Adipocyte (in vitro differentiated cells): ENCODE results near the gene FBXO34.

Experiments used
- DNase-seq: peaks from one replicate; pipeline ENCODE4 v3.0.0-alpha.2; 2015; ENCODE audit warnings: low read depth
- H3K27me3 ChIP-seq: replicated peaks from 2 replicates; pipeline ENCODE4 v1.7.0; 2013; ENCODE audit warnings: mild to moderate bottlenecking, low read length, moderate library complexity; ENCODE audit not compliant: control insufficient read depth, insufficient read depth
- H3K36me3 ChIP-seq: 2 replicates; pipeline ENCODE4 v1.7.0; 2013; ENCODE audit warnings: low read length, mild to moderate bottlenecking, moderate library complexity; ENCODE audit not compliant: control insufficient read depth, insufficient read depth, severe bottlenecking
- H3K4me1 ChIP-seq: 2 replicates; pipeline ENCODE4 v1.7.0; 2013; ENCODE audit warnings: mild to moderate bottlenecking, low read length, moderate library complexity; ENCODE audit not compliant: control insufficient read depth, insufficient read depth
- H3K4me3 ChIP-seq: 2 replicates; pipeline ENCODE4 v1.7.0; 2013; ENCODE audit warnings: mild to moderate bottlenecking, low read length, moderate library complexity
- H3K9ac ChIP-seq: 2 replicates; pipeline ENCODE4 v1.7.0; 2013; ENCODE audit warnings: mild to moderate bottlenecking, low read length, moderate library complexity
- H3K9me3 ChIP-seq: 2 replicates; pipeline ENCODE4 v1.7.0; 2013; ENCODE audit warnings: mild to moderate bottlenecking, low read length, moderate library complexity; ENCODE audit not compliant: control insufficient read depth

The FBXO34 gene

DNA sequence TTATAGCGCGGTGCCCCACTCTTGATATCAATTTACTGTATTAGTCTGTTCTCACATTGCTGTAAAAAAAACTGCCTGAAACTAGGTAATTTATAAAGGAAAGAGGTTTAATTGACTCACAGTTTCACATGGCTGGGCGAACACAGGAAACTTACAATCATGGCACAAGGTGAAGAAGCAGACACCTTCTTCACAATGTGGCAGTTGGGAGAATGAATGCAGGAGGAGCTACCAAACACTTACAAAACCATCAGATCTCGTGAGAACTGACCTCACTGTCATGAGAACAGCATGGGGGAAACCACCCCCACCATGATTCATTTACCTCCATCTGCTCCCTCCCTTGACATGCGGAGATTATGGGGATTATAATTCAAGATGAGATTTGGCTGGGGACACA, 42.3 kb downstream of the FBXO34 start:
- Histone ChIP-seq H3K4me1 (peaks cover 8% of the 10 kb centered on the region), H3K4me3 (no peak overlapping the region), H3K9me3 (peaks cover 13% of the 10 kb centered on the region), H3K36me3 (peaks cover 11% of the 10 kb centered on the region), H3K27me3 (no peaks in the 10 kb centered on the region), H3K9ac (no peak overlapping the region)
- no peak for DNase-seq

DNA sequence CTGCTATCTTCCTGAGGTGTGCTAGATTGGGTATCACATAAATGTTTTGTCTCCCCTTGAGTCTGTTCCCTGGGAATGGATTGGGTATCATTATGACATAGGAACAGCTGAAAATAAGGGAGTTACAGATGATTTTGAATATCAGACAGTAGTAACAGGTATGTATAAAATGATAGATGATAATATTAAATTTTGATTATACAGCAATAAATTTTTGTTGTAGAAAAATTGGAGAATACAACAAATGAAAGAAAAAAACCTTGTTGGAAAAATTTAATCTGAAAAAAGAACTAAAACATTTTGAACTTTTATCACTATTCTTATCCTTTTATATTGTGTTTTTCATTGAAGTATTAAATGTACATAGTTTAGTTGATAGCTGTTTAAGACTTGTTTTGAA, 43.2 kb downstream of the FBXO34 start:
- Histone ChIP-seq H3K9ac (no peak overlapping the region), H3K9me3 (peaks cover 13% of the 10 kb centered on the region), H3K27me3 (no peaks in the 10 kb centered on the region), H3K36me3 (peaks cover 11% of the 10 kb centered on the region), H3K4me3 (no peak overlapping the region), H3K4me1 (peaks cover 8% of the 10 kb centered on the region)
- no peak for DNase-seq

DNA sequence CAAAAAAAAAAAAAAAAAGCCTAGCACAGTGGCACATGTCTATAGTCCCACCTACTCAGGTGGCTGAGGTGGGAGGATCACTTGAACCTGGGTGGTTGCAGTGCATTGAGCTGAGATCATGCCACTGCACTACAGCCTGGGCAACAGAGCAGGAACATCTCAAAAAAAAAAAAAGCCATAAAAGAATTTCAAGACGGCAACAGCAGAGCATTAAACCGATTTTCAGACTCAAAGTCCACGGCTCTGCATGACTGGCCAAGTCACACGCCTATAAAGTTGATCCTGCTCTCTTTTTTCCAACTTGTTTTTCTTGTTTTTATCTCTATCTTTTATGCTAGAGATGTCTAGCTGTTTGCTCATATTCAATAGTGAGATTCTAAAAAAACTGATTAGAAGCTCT, 45.3 kb downstream of the FBXO34 start:
- H3K4me1 ChIP-seq, result no peaks in the 10 kb centered on the region
- no peaks in the 10 kb centered on the region for H3K27me3 ChIP-seq
- no peak for DNase-seq
- H3K4me3 ChIP-seq, result no peak overlapping the region
- no peak overlapping the region for H3K9ac ChIP-seq
- H3K9me3 ChIP-seq, result peaks cover 13% of the 10 kb centered on the region
- peaks cover 11% of the 10 kb centered on the region for H3K36me3 ChIP-seq

DNA sequence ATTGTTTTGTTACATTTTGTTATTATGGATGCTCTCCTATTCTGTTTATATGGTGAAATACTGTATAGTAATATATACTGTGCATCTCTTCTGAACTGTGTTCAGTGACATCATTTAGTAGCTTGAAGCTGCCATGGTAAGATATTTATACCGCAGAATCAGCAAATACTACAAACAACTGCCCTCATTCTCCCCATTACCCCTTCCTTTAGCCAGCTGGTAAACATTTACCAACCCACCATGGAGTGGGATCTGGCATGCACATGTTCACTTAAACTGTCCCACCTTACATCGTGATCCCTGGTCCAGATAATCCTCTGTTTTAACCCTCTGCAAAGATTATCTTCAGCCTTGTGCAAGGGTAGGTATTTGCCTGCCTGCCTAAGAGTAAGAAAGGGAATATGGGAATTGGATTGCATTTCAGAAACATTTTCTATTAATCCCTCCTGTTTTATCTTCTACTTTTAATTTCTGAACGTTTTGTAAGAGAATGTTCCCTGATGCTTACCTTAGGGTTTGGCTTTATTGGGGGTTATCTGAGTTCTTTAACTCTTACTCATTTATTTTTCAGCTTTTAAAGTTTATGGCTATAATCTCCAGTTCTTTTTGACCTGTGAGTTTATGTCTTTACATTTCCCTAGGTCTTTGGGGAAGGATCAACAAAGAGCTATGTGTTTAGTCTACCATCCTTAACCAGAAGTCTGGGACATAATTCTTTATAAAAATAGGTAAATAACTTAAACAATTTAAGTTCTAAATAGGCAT, 46.5 kb downstream of the FBXO34 start:
- Histone ChIP-seq H3K27me3 (no peaks in the 10 kb centered on the region), H3K36me3 (peaks cover 11% of the 10 kb centered on the region), H3K9ac (no peak overlapping the region), H3K4me1 (no peaks in the 10 kb centered on the region), H3K4me3 (no peak overlapping the region), H3K9me3 (peaks cover 7% of the 10 kb centered on the region)
- no peak for DNase-seq

DNA sequence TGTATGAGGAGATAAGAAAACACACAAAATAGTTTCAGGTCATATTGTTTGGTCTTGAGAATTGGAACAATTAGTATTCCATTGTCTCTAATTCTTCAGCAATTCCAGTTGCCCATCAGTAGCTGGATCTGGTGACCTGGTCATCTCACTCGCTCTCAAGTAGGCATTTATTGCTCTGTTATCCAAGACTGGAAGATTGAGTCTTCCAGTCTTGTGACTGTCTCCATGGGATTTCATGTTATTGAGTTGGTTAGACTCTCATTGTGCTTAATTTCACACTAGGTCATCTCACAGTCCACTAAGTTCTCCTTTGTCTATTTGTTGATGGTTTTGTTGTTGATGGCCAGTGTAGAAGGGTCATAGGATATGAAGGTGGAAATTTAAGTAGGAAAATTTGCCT, 47.5 kb downstream of the FBXO34 start:
- no peaks in the 10 kb centered on the region for H3K4me1 ChIP-seq

DNA sequence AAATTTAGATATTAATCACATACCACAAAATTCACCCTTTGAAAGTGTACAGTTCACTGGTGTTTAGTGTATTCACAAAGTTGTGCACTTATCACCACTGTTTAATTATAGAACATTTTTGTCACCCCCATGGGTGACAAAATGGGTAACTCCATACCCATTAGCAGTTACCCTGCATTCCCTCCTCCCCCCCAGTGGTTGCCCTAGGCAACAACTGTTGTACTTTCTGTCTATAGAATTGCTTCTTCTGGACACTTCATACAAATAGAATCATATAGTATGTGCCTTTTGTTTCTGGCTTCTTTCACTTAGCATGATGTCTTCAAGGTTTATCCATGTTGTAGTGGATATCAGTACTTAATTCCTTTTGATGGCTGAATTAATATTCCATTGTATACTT, 52.7 kb downstream of the FBXO34 start:
- H3K9me3 ChIP-seq, result no peaks in the 10 kb centered on the region
- no peak overlapping the region for H3K9ac ChIP-seq
- no peaks in the 10 kb centered on the region for H3K27me3 ChIP-seq
- no peak overlapping the region for H3K4me3 ChIP-seq
- no peaks in the 10 kb centered on the region for H3K4me1 ChIP-seq
- DNase-seq, result no peak
- no peaks in the 10 kb centered on the region for H3K36me3 ChIP-seq

More for the DNA sequence above, 47.5 kb downstream of the FBXO34 start:
- DNase-seq, result no peak
- H3K4me3 ChIP-seq, result no peak overlapping the region
- no peaks in the 10 kb centered on the region for H3K9me3 ChIP-seq
- peaks cover 11% of the 10 kb centered on the region for H3K36me3 ChIP-seq
- H3K27me3 ChIP-seq, result no peaks in the 10 kb centered on the region
- H3K9ac ChIP-seq, result no peak overlapping the region

DNA sequence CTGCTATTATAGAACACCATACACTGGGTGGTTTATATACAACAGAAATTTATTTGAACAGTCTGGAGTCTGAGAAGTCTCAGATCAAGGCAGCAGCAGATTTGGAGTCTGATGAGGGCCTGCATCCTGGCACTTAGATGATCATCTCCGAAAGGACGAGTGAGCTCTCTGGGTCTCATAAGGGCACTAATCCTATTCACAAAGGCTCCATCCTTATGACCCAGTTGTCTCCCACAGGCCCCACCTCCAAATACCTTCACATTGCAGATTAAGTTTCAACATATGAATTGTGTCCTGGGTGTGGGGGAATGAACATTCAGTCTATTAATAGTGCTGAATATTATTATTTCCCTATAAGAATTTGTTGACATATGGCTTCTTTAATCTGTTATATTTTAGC, 53.6 kb downstream of the FBXO34 start:
- no peaks in the 10 kb centered on the region for H3K9me3 ChIP-seq
- H3K4me1 ChIP-seq, result no peaks in the 10 kb centered on the region
- no peaks in the 10 kb centered on the region for H3K27me3 ChIP-seq
- no peak overlapping the region for H3K4me3 ChIP-seq
- no peak for DNase-seq
- H3K9ac ChIP-seq, result no peak overlapping the region
- no peaks in the 10 kb centered on the region for H3K36me3 ChIP-seq

DNA sequence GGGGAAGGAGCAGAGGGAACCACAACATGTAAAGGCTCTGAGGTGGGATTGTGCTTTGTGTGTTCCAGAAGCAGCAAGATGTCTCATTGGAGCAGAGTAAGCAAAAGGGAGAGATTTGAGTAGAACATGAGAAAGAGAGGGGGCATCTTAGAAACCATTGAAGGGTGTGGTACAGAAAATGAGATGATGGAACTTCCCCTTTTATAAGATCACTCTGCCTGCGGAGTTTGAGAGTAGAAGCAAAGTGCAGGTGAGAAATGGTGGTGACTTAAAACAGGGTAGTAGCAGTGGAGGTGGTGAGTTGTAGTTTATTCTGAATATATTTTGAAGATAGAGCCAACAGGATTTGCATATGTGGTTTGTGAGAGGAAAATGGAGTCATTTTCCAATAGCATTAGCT, 56.0 kb downstream of the FBXO34 start:
- H3K9me3 ChIP-seq, result no peaks in the 10 kb centered on the region
- H3K27me3 ChIP-seq, result no peaks in the 10 kb centered on the region
- H3K4me3 ChIP-seq, result no peak overlapping the region
- no peaks in the 10 kb centered on the region for H3K36me3 ChIP-seq
- H3K4me1 ChIP-seq, result no peaks in the 10 kb centered on the region
- no peak for DNase-seq
- H3K9ac ChIP-seq, result no peak overlapping the region

DNA sequence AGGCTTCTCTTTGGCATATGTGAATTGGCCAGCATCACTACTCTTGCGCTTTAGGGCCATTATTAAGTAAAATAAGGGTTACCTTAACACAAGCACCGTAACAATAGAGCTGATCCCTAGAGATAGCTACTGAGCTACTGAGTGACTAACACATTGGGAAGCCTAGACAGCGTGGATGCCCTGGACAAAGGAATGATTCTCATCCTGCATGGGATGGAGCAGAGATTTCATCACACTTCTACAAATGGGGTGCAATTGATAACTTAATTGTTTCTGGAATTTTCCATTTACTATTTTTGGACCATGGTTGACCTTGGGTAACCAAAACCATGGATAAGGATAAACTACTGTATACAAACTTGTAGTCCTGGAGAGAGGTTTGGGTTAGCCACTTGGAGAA, 57.1 kb downstream of the FBXO34 start:
- Histone ChIP-seq H3K9me3 (no peaks in the 10 kb centered on the region), H3K27me3 (no peaks in the 10 kb centered on the region), H3K4me3 (no peak overlapping the region), H3K4me1 (no peaks in the 10 kb centered on the region), H3K36me3 (no peaks in the 10 kb centered on the region), H3K9ac (no peak overlapping the region)
- DNase-seq, result no peak

DNA sequence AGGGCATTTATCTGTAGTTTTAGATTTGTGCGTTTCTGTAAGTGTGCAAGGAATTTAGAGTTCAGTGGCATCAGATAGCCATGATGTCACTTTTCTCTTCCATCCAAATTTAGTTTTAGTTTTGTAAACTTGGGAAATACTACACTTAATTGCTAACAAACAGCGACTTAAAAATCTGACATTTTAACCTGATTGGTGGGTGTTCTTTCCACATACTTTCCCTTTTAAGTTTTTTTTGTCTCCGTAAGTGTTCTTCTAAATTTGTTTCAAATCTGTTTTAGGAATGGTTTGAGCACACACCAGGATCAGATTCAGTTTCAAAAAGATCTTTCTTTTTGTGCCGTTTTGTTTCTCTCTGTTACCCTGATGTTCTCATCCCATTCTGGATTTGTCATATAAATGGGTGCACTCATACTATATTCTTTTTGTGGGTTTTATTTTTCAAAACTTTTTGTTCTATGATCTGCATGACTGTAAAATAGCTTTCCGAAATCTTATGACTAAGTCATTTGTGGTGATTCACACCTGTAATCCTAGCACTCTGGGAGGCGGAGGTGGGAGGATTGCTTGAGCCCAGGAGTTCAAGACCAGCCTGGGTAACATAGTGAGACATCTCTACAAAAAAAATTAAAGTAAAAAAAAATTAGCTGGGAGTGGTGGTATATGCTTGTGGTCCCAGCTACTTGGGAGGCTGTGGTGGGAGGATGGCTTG, 58.9 kb downstream of the FBXO34 start:
- peak overlapping the region; percentile 70 for H3K4me3 ChIP-seq
- no peaks in the 10 kb centered on the region for H3K4me1 ChIP-seq
- peak overlapping the region; percentile 42 for H3K9ac ChIP-seq
- H3K27me3 ChIP-seq, result no peaks in the 10 kb centered on the region
- DNase-seq, result peak; percentile 34
- no peaks in the 10 kb centered on the region for H3K36me3 ChIP-seq
- H3K9me3 ChIP-seq, result no peaks in the 10 kb centered on the region

DNA sequence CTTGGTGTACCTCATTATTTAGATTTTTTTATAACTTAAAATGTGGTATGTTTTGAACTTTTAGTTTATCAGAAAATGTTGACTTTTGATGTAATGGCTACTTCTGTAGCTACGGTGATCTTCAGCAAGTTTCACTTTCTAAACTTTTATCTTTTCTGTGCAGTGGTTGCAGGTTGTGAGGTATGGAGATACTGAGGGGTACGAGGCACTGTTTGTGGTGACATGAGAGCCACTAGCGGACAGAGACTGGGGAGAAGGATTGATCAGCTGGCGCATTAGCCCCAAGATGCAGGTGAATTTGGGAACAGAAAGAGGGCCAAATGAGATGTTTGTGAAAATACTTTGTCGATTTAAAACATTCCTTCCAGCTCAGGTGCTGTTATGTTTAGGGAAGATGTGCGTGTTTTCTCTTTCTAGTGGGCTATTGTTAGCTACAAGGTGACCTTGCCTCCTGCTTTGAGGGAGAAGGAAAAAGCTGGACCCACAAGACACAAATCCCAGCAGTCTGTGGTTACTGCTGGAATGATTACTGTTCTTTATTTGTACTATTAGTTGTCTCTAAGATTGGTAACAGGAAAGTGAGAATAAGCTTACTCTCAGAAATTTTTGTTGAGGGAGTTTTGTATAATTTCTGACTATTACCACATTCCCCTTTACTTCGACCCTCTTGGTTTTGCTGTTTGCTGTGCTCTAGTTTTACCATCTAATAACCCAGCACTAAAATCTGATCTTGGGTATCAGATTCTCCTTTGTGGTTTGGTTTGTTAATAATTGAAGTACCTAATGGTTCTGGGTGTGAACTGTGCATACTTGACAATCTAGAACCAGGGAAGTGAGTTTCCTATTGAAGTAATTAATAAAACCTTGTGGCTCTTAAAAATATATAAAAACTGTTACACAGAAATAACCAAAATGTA, 61.7 kb downstream of the FBXO34 start:
- no peaks in the 10 kb centered on the region for H3K36me3 ChIP-seq
- no peak overlapping the region for H3K4me3 ChIP-seq
- H3K27me3 ChIP-seq, result no peaks in the 10 kb centered on the region
- H3K4me1 ChIP-seq, result no peaks in the 10 kb centered on the region
- DNase-seq, result no peak
- H3K9ac ChIP-seq, result no peak overlapping the region
- H3K9me3 ChIP-seq, result no peaks in the 10 kb centered on the region
